ENCODE data around the gene MTARC2. TPM values are rescaled to one million over a fixed set of nuclear protein-coding genes. Genes with fewer than 3 reads are reported as not detected.

Gene MTARC2
- total RNA-seq = 4.7 and 14.7 TPM in 2 replicates

DNA sequence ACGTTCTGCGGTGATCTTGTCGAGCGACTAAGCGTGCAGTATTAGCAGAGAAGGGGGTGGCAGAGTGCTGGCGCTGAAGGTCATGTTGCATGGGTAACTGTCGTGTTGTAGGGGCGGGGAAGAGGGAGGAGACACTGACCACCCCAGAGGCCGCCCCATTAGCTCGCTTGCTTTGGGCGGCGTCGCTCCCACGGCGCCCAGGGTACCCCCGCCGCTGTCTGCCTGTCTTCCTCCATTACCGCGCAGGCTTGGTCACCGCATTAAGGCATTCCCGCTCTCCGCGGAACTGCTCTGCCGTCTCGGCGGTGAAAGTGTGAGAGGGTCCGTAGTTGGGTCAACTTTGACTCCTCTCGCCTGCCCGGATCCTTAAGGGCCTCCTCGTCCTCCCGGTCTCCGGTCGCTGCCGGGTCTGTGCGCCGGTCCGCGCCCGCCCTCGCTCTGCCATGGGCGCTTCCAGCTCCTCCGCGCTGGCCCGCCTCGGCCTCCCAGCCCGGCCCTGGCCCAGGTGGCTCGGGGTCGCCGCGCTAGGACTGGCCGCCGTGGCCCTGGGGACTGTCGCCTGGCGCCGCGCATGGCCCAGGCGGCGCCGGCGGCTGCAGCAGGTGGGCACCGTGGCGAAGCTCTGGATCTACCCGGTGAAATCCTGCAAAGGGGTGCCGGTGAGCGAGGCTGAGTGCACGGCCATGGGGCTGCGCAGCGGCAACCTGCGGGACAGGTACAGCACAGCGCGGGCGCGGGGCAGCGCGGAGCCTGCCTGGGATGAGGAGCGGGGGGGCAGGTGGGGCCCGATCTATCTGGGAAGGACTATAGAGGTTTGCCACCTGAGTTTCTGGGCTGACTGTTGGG is at the start of gene MTARC2:
Gene MTARC2, plus strand, starts transcription at position 234 of the 846 bp plus-strand sequence. Its CDS starts 210 bp downstream, at position 444.

DNA sequence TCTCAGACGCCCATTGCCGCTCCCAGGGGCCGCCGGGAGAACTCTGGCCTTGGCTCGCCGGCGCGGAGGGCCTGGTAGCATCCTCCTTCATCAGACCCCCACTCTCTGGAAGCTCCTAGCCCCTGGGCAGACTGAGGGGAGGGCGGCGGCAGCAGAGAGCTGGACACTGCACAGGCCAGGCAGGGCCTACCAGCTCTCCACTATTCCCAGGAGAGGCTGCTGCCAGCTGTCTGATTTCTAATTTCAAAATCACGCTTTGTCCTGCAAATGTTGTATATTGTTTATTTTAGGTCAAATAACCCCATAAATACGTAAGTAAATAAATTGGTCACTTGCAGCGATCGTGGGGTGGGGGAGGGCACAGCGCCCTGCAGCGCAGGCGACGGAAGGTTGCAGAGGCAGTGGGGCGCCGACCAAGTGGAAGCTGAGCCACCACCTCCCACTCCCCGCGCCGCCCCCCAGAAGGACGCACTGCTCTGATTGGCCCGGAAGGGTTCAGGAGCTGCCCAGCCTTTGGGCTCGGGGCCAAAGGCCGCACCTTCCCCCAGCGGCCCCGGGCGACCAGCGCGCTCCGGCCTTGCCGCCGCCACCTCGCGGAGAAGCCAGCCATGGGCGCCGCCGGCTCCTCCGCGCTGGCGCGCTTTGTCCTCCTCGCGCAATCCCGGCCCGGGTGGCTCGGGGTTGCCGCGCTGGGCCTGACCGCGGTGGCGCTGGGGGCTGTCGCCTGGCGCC is 38.4 kb downstream of the MTARC2 start, which contains the start of gene MTARC1:
Gene MTARC1, plus strand, starts transcription at position 577 of the 732 bp plus-strand sequence. Its CDS starts 32 bp downstream, at position 609.

Other genes starting within 250 kb of the MTARC2 start
- 0.32 and 4.3 TPM in 2 replicates for gene MARK1, start 220.2 kb upstream of the MTARC2 start, total RNA-seq
- gene C1orf115, start 58.0 kb upstream of the MTARC2 start, total RNA-seq = 47.3 and 93.7 TPM in 2 replicates
- gene MTARC1, start 38.6 kb downstream of the MTARC2 start, total RNA-seq = 3.8 and 6.2 TPM in 2 replicates
- gene HLX, start 131.1 kb downstream of the MTARC2 start, total RNA-seq = 21.0 and 68.6 TPM in 2 replicates